SH-SY5Y (cell line): ENCODE data around the gene ERVV-1.

Experiments
- GATA2 ChIP-seq: IDR thresholded peaks from 2 replicates; pipeline ENCODE4 v1.6.1; 2011; ENCODE audit warnings: mild to moderate bottlenecking, low read depth, low read length
- GATA3 ChIP-seq: IDR thresholded peaks from 2 replicates; pipeline ENCODE4 v1.6.1; 2011; ENCODE audit warnings: low read depth, mild to moderate bottlenecking, low read length, moderate library complexity

Gene ERVV-1

GRCh38 chr19:53007606-53008005 is 6.1 kb upstream of the ERVV-1 start:
- no peak for TF ChIP-seq GATA3
- TF ChIP-seq GATA2, result no peak

GRCh38 chr19:53008061-53008778 is 5.5 kb upstream of the ERVV-1 start:
- TF ChIP-seq GATA3 (no peak), GATA2 (no peak)

DNA sequence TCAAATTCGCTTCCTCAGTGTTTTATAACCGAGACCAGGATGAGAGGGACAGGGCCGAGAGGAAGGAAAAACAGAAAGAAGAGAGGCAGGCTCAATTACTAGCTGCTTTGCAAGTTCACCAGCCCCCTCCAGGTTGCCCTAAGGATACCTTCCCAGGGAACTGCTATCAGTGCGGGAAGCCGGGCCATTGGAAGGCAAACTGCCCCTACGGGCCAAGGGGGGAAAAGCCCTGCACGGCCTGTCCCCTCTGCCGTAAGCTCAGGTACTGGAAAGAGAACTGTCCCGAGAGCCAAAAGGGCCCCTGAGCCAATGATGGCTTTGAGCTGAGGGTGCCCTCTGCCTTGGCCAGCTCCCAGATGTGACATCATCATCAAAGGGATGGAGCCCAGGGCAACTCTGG is 3.2 kb upstream of the ERVV-1 start:
- TF ChIP-seq GATA3 (no peak), GATA2 (no peak)

DNA sequence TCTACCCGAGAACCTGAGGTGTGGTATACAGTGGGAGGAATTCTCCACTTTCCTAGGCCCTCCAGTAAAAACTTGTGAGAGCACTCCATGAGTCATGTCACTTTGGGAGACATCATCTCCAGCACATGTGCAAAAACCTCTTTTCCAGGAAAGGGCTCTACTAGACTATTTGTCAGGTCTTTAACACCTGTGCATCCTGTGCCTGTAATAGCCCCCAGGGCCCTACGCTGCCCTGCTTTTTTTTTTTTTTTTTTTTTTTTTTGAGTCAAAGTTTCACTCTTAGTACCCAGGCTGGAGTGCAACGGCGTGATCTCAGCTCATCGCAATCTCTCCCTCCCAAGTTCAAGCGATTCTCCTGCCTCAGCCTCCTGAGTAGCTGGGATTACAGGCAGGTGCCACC is 1.7 kb upstream of the ERVV-1 start:
- TF ChIP-seq GATA2 (no peak), GATA3 (no peak)

GRCh38 chr19:53015159-53015558 is 1.4 kb downstream of the ERVV-1 start:
- TF ChIP-seq GATA3, result no peak
- TF ChIP-seq GATA2, result no peak

- TF ChIP-seq GATA3 (no peak), GATA2 (no peak)
These were observed 2.0 kb downstream of the ERVV-1 start for GRCh38 chr19:53015730-53016129.

DNA sequence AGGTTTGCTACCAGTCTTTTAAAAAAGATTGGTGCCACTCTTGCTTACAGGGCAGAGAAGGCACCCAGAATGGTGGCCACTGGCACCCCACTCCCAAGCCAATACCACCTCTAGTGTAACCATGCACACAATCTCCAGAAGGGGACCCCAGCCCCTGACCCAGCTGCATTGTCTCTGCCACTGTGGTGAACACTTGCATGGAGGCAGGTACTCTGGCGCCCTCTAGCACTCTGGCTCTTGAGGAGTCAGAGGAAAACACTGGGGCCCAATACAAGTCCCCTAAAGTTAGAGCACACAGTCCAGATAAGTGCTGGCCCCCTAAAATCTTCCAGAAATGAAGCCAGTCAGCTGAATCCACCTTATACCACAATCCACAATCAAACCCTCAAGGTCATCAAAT is 6.0 kb downstream of the ERVV-1 start:
- TF ChIP-seq GATA2 (no peak), GATA3 (no peak)

GRCh38 chr19:53034054-53034453 is 20.3 kb downstream of the ERVV-1 start:
- TF ChIP-seq GATA3, result no peak
- no peak for TF ChIP-seq GATA2

DNA sequence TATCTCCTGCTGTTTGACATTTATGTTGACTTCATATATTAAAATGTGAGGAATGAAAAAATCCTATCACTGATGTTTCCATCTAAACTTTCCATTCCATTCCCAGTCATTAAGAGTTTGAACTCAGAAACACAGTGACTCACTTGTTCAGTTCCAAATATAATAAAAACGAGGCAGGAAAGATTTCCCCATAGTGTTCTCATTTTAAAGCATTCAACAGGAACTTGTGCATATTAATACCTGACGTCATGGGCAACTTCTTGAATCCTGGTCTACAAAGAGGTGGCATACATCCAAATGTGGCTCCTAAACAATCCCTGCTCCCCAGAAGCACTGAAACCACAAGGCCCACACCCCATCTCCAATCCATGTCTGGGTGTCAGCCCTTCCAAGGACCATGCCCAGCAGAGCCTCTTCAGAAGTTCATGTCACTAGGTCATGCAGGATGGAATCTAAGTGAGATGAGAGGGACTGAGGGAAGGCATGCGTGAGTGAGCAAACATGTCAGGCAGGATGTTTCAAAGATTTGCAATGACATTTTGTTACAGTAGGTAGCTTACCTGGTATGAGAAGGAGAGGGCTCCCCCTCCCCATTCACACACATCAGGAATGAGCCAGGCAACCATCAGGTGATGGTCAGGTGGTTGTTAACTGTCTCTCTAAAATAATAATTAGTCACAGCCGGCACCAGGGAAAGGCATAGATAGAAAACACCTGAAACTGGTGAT is 21.4 kb downstream of the ERVV-1 start:
- TF ChIP-seq GATA2, result no peak
- TF ChIP-seq GATA3, result no peak

- no peak for TF ChIP-seq GATA3
- TF ChIP-seq GATA2, result no peak
These were observed 23.7 kb downstream of the ERVV-1 start for GRCh38 chr19:53037101-53038097.

DNA sequence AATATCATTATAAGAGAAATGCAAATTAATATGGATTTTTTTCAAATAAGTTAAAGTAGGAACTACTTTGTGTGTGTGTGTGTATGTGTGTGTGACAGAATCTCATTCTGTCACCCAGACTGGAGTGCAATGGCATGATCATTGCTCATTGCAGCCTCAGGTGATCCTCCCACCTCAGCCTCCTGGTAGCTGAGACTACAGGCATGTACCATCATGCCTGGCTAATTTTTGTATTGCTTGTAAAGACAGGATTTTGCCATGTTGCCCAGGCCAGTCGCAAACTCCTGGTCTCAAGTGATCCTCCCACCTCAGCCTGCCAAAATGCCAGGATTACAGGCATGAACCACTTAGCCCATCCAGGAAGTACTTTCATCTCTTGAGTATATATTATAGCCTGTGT is 27.6 kb downstream of the ERVV-1 start:
- TF ChIP-seq GATA3 (no peak), GATA2 (no peak)

- TF ChIP-seq GATA2 (no peak), GATA3 (no peak)
These were observed 31.8 kb downstream of the ERVV-1 start for GRCh38 chr19:53045536-53045935.

DNA sequence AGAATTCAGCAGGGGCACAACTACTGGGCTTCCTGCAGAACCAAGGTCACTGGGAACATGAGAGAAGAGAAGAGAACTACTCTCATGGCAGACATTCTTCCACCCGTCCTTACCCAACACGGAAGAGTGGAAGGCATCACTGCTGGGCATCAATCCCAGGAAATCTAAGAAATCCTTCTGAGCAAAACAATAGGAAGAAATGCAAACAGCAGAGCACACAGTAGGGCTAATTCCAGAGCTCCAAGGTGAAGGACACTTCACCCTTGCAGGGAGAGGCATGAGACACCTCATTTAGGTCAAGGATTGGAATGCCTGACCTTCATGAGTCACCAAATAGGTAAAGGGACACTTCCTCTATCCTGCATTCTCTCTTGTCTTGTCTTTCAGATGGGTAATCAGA is 33.7 kb downstream of the ERVV-1 start:
- TF ChIP-seq GATA3, result no peak
- TF ChIP-seq GATA2, result no peak

DNA sequence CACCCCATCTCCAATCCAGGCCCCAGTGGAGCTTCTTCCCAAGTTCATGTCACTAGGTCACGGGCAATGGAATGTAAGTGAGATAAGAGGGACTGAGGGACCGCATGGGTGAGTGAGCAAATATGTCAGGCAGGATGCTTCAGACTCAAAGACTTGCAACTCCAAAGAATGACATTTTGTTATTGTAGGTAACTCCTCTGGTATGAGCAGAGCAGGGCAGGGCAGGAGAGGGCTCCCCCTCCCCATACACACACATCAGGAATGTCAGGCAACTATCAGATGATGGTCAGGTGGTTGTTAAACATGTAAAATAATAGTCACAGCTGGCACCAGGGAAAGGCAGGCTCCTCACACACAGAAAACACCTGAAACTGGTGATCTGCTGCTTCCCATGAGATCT is 41.4 kb downstream of the ERVV-1 start:
- TF ChIP-seq GATA2 (no peak), GATA3 (no peak)
